A549 (cell line): ENCODE measurements around the gene FBXW5. TPM values are rescaled to one million over a fixed set of nuclear protein-coding genes. Genes with fewer than 3 reads are reported as not detected.
A peak's percentile ranks its signal among the peaks of the same experiment; 100 is the strongest.

Source experiments
- ATAC-seq, 2 experiments: fragments of 200-7000 bp in 1 of 2; fragments of >200 bp in 1 of 2; cut with Nextera tagmentation in 1 of 2; cut with Tn5 transposase in 1 of 2; 3 replicates each; pipeline versions ENCODE4 v1.8.0 to v1.9.1; 2018 to 2020; ENCODE audit warnings: mild to moderate bottlenecking in 1 of 2, moderate library complexity in 1 of 2
- CTCF ChIA-PET: fragments of 300-600 bp; sonication (Branson Sonifier 250); formaldehyde crosslinking; extraction: SDS; loops from one replicate; lab custom pipeline; 2021; ENCODE audit warnings: antibody characterized with exemption, inconsistent platforms; lab: Yijun Ruan, JAX
- POLR2A ChIA-PET: fragments of 350-600 bp; formaldehyde crosslinking; extraction: SDS; loops from one replicate; lab custom pipeline; 2021; ENCODE audit warnings: antibody characterized with exemption, inconsistent platforms; lab: Yijun Ruan, JAX
- DNase-seq, 2 experiments: peaks; one replicate each; pipeline versions ENCODE4 v3.0.0 to v3.0.0-alpha.2; 2011 to 2016; ENCODE audit warnings: low read depth in 1 of 2, low spot score in 1 of 2
- FAIRE-seq: peaks from 2 replicates; lab custom pipeline; 2011; peaks lifted over from hg19 to GRCh38; lab: Jason Lieb, UNC
- H3K27ac ChIP-seq, 2 experiments: fragments of >200 bp; sonication (Bioruptor Twin); formaldehyde crosslinking; 3 replicates each; pipeline ENCODE4 v1.5.1; 2016 to 2017
- H3K4me1 ChIP-seq: fragments of >200 bp; sonication (Bioruptor Twin); formaldehyde crosslinking; 3 replicates; pipeline ENCODE4 v1.6.1; 2016
- H3K4me2 ChIP-seq: fragments of >200 bp; sonication (Bioruptor Twin); formaldehyde crosslinking; 3 replicates; pipeline ENCODE4 v1.6.1; 2016
- H3K4me3 ChIP-seq: fragments of >200 bp; sonication (Bioruptor Twin); formaldehyde crosslinking; 3 replicates; pipeline ENCODE4 v1.5.1; 2016
- H3K9me3 ChIP-seq: fragments of >200 bp; sonication (Bioruptor Twin); formaldehyde crosslinking; 3 replicates; pipeline ENCODE4 v1.6.1; 2016
- BCL3 ChIP-seq: fragments of >200 bp; sonication (Bioruptor Twin); formaldehyde crosslinking; IDR thresholded peaks from 3 replicates; pipeline ENCODE4 v1.6.1; 2016
- BHLHE40 ChIP-seq: IDR thresholded peaks from 2 replicates; pipeline ENCODE4 v1.6.1; 2012; ENCODE audit warnings: low read depth, low read length, inconsistent platforms
- CBX2 ChIP-seq: fragments of 200-600 bp; sonication (generic); IDR thresholded peaks from 2 replicates; pipeline ENCODE4 v1.6.1; 2016; ENCODE audit warnings: low read depth, mild to moderate bottlenecking, borderline replicate concordance
- CEBPB ChIP-seq, 2 experiments: fragments of >200 bp in 1 of 2; sonication (Bioruptor Twin) in 1 of 2; formaldehyde crosslinking in 1 of 2; IDR thresholded peaks; 2 replicates each; pipeline ENCODE4 v1.6.1; 2012 to 2016
- E2F6 ChIP-seq: IDR thresholded peaks from 2 replicates; pipeline ENCODE4 v1.6.1; 2012; ENCODE audit warnings: low read depth, borderline replicate concordance
- FOXS1 ChIP-seq: fragments of 250-450 bp; sonication (Bioruptor Pico); IDR thresholded peaks from 2 replicates; pipeline ENCODE4 v1.5.0; 2020; ENCODE audit warnings: mild to moderate bottlenecking, moderate library complexity
- KDM1A ChIP-seq: fragments of 200-600 bp; sonication (generic); IDR thresholded peaks from 2 replicates; pipeline ENCODE4 v1.6.1; 2016; ENCODE audit warnings: low read depth, mild to moderate bottlenecking
- KDM5A ChIP-seq: fragments of 200-600 bp; sonication (generic); IDR thresholded peaks from 2 replicates; pipeline ENCODE4 v1.6.1; 2016; ENCODE audit warnings: antibody characterized with exemption, mild to moderate bottlenecking
- MAFK ChIP-seq: fragments of 450-650 bp; IDR thresholded peaks from 2 replicates; pipeline ENCODE4 v1.6.1; 2014; ENCODE audit not compliant: partially characterized antibody
- MAZ ChIP-seq: fragments of 150-350 bp; IDR thresholded peaks from 2 replicates; pipeline ENCODE4 v1.6.1; 2014; ENCODE audit warnings: antibody characterized with exemption, low read depth, low read length, borderline replicate concordance
- MYC ChIP-seq: IDR thresholded peaks from 2 replicates; pipeline ENCODE4 v1.6.1; 2012; ENCODE audit warnings: mild to moderate bottlenecking, inconsistent platforms, low read length, improper control_type of control experiment, borderline replicate concordance
- NR3C1 ChIP-seq: fragments of >200 bp; sonication (Bioruptor Twin); formaldehyde crosslinking; IDR thresholded peaks from 3 replicates; pipeline ENCODE4 v1.6.1; 2017
- RAD21 ChIP-seq, 2 experiments: fragments of >200 bp in 1 of 2; sonication (Bioruptor Twin) in 1 of 2; formaldehyde crosslinking in 1 of 2; IDR thresholded peaks in 1 of 2; conservative IDR thresholded peaks in 1 of 2; 2 replicates in 1 of 2; 3 replicates in 1 of 2; pipeline ENCODE4 v1.6.1; 2012 to 2018; ENCODE audit warnings: inconsistent platforms in 1 of 2
- RARB ChIP-seq: fragments of 250-450 bp; sonication (Bioruptor Pico); IDR thresholded peaks from 2 replicates; pipeline ENCODE4 v1.8.0; 2021; ENCODE audit warnings: mild to moderate bottlenecking, moderate library complexity
- REST ChIP-seq: fragments of 200-600 bp; sonication (generic); IDR thresholded peaks from 2 replicates; pipeline ENCODE4 v1.6.1; 2016; ENCODE audit warnings: antibody characterized with exemption, mild to moderate bottlenecking, moderate library complexity
- RNF2 ChIP-seq: fragments of 200-600 bp; sonication (generic); IDR thresholded peaks from 2 replicates; pipeline ENCODE4 v1.6.1; 2016; ENCODE audit warnings: low read depth, mild to moderate bottlenecking, antibody characterized with exemption, moderate library complexity, borderline replicate concordance
- ZNF302 ChIP-seq: fragments of 250-450 bp; sonication (Bioruptor Pico); IDR thresholded peaks from 2 replicates; pipeline ENCODE4 v1.9.0; 2021; ENCODE audit warnings: inconsistent platforms, mild to moderate bottlenecking, moderate library complexity
- WGBS: methylation state at CpG from one replicate; pipeline ENCODE4 v1.1.6; 2017; ENCODE audit errors: missing lambda C conversion rate; 5-methylcytosine and 5-hydroxymethylcytosine counted together
- polyA plus RNA-seq, 4 experiments: library from polyadenylated mRNA; depleted of rRNA in 3 of 4; stranded (reverse); fragments of >200 nt; fragmentation: RNase III in 1 of 4; extraction: RNeasy Plus Mini Kit Qiagen cat#74134 plus additional on column Dnase treatment in 1 of 4; gene quantifications; 2 replicates in 3 of 4; 3 replicates in 1 of 4; pipeline ENCODE4 v1.2.3, GENCODE V29; 2011 to 2017
- TF ChIP-seq, protein P1 (sequence below): fragments of 250-450 bp; sonication (Bioruptor Pico); IDR thresholded peaks from 2 replicates; pipeline ENCODE4 v1.5.0; 2021; ENCODE audit warnings: mild to moderate bottlenecking, moderate library complexity, borderline replicate concordance
- TF ChIP-seq, protein P2 (sequence below): IDR thresholded peaks from 2 replicates; pipeline ENCODE4 v1.6.1; 2012
- TF ChIP-seq, protein P3 (sequence below): fragments of 450-650 bp; IDR thresholded peaks from 2 replicates; pipeline ENCODE4 v1.6.1; 2014; ENCODE audit warnings: antibody characterized with exemption

FBXW5 gene
- polyA plus RNA-seq, 2 of the 4 experiments (the other 2 are of a cell fraction) = 37.5 to 59.5 TPM

- TF ChIP-seq E2F6 = no peak
- no peak for TF ChIP-seq BCL3
Measured at GRCh38 chr9:136970361-136970760, 25.8 kb upstream of the FBXW5 start (continued).

- POLR2A ChIA-PET = interaction anchor here (0.5 kb wide), 1 partner anchor 29 kb away, joined by 4 read pairs; no protein-coding TSS in a partner anchor
- peak in 1 of 2 experiments; percentile 8; a peak in 1 of 6 replicates for ATAC-seq
- H3K4me1 ChIP-seq = peaks cover 4% of the 10 kb centered on the region
- H3K4me2 ChIP-seq = no peak overlapping the region
- TF ChIP-seq, protein P1, sequence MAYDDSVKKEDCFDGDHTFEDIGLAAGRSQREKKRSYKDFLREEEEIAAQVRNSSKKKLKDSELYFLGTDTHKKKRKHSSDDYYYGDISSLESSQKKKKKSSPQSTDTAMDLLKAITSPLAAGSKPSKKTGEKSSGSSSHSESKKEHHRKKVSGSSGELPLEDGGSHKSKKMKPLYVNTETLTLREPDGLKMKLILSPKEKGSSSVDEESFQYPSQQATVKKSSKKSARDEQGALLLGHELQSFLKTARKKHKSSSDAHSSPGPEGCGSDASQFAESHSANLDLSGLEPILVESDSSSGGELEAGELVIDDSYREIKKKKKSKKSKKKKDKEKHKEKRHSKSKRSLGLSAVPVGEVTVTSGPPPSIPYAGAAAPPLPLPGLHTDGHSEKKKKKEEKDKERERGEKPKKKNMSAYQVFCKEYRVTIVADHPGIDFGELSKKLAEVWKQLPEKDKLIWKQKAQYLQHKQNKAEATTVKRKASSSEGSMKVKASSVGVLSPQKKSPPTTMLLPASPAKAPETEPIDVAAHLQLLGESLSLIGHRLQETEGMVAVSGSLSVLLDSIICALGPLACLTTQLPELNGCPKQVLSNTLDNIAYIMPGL = no peak
- TF ChIP-seq RNF2 (no peak), RARB (CRISPR knock-in tag) (no peak), CEBPB (IDR thresholded peaks at IDR 0.05) (no peak), MYC (no peak), KDM1A (no peak), NR3C1 (no peak), ZNF302 (CRISPR knock-in tag) (no peak), CBX2 (no peak), FOXS1 (CRISPR knock-in tag) (no peak), MAFK (no peak)
- TF ChIP-seq, protein P2, sequence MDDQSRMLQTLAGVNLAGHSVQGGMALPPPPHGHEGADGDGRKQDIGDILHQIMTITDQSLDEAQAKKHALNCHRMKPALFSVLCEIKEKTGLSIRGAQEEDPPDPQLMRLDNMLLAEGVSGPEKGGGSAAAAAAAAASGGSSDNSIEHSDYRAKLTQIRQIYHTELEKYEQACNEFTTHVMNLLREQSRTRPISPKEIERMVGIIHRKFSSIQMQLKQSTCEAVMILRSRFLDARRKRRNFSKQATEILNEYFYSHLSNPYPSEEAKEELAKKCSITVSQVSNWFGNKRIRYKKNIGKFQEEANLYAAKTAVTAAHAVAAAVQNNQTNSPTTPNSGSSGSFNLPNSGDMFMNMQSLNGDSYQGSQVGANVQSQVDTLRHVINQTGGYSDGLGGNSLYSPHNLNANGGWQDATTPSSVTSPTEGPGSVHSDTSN = no peak
- TF ChIP-seq, protein P3, sequence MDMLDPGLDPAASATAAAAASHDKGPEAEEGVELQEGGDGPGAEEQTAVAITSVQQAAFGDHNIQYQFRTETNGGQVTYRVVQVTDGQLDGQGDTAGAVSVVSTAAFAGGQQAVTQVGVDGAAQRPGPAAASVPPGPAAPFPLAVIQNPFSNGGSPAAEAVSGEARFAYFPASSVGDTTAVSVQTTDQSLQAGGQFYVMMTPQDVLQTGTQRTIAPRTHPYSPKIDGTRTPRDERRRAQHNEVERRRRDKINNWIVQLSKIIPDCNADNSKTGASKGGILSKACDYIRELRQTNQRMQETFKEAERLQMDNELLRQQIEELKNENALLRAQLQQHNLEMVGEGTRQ = no peak
- CTCF ChIA-PET = interaction anchor here (0.8 to 7.8 kb wide), 5 partner anchors 10 to 66 kb away, joined by 3 to 64 read pairs (median 9); partner anchors contain the start of genes ABCA2, C8G and FBXW5
- no peaks in the 10 kb centered on the region for H3K9me3 ChIP-seq
- WGBS = 64% methylated on average over 3 of the region's 5 CpGs
- no peak overlapping the region; a peak in 1 of 6 replicates for H3K27ac ChIP-seq
- no peak for DNase-seq
- no peak overlapping the region for H3K4me3 ChIP-seq
- no peak for FAIRE-seq
Measured at GRCh38 chr9:136969774-136970173, 25.2 kb upstream of the FBXW5 start.

- no peak overlapping the region for H3K4me2 ChIP-seq
- ATAC-seq = peak in 1 of 2 experiments; percentile 15; a peak in 2 of 6 replicates
- no peak overlapping the region for H3K27ac ChIP-seq
- H3K4me3 ChIP-seq = no peak overlapping the region
- no peaks in the 10 kb centered on the region for H3K9me3 ChIP-seq
- WGBS = 67% methylated on average over 7 of the region's 17 CpGs
- TF ChIP-seq RAD21 (conservative IDR thresholded peaks at IDR 0.05 in 1 of 2, IDR thresholded peaks at IDR 0.05 in 1 of 2) (no peak), RNF2 (no peak), MAZ (no peak), MYC (no peak), MAFK (no peak), KDM5A (no peak), REST (no peak), BHLHE40 (no peak)
- TF ChIP-seq, protein P3 = no peak
- TF ChIP-seq, protein P2 = no peak
- TF ChIP-seq, all 56 proteins: peak for 0
- FAIRE-seq (no peak), DNase-seq (no peak)
- H3K4me1 ChIP-seq = peaks cover 9% of the 10 kb centered on the region; the same call in 2 of the 3 replicates
- CTCF ChIA-PET = interaction anchor here (0.8 to 2.7 kb wide), 4 partner anchors 11 to 66 kb away, joined by 3 to 10 read pairs (median 8); partner anchors contain the start of gene ABCA2
- POLR2A ChIA-PET = interaction anchor here (0.5 kb wide), 1 partner anchor 29 kb away, joined by 4 read pairs; no protein-coding TSS in a partner anchor
Measured at GRCh38 chr9:136969150-136969549, 24.6 kb upstream of the FBXW5 start.
